ENCODE measurements around the gene NVL.
A peak's percentile ranks its signal among the peaks of the same experiment; 100 is the strongest.
"Not testable (repeated sequence)": the region's sequence is repeated elsewhere in the genome, so short reads cannot be mapped to it uniquely, and the experiment has no call there.

NVL gene

GRCh38 chr1:224329842-224330753, at the start of gene NVL:
NVL (minus strand) TSS chr1:224330172; CDS start chr1:224330127, 45 bp downstream.
- peak; percentile 91 for DNase-seq (ENCODE audit: low read depth)

- no peak for DNase-seq (ENCODE audit: low read depth)
These were observed 49.1 kb upstream of the NVL start for GRCh38 chr1:224378855-224379631.

- peak; percentile 90 for DNase-seq (ENCODE audit: low read depth)
These were observed 47.7 kb upstream of the NVL start for GRCh38 chr1:224377676-224378006.

- DNase-seq (ENCODE audit: low read depth), result no peak
These were observed 45.1 kb upstream of the NVL start for GRCh38 chr1:224375059-224375458.

DNA sequence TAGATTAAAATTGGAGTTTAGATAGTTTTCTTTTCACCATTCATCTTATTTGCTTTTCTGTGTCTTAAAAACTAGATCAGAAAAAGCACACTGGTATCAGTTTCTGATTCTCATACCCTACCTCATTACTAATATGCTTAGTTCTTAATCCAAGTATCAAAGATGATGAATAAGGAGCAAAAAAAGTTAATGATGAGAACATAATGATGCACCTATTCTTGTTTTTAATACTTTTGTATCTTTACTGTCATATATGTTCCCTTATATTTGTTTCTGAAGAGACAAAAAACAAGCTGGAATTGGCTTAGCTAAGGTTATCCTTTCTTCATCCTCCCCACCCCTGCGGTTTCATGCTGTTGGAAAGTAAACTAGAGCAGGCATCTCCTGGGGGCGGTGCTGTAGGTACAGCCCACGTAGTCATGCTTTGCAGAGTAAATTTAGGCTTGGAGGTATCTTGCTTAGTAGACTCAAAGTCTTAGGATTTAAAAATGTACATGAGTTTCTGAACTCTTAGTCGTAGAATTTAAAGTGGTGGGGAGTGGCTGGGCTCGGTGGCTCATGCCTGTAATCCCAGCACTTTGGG, 43.1 kb upstream of the NVL start:
- no peak for DNase-seq (ENCODE audit: low read depth)

GRCh38 chr1:224368409-224368808, 38.4 kb upstream of the NVL start:
- DNase-seq (ENCODE audit: low read depth), result peak; percentile 51

GRCh38 chr1:224359207-224359606, 29.2 kb upstream of the NVL start:
- DNase-seq (ENCODE audit: low read depth), result no peak

DNA sequence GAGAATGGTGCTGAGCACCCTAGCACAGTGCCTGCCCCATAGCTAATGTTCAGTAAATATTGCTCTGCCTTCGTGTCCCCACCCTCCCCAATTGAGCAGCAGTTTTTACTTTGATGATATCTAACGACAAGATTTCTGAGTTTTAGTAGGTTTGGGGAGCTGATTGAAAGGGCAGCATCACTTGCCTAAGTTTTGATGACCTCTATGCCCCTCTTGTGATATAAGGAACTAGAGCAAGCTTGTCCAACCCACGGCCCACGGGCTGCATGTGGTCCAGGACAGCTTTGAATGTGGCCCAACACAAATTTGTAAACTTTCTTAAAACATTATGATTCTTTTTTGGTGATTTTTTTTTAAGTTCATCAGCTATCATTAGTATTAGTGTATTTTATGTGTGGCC, 28.3 kb upstream of the NVL start:
- no peak for DNase-seq (ENCODE audit: low read depth)

- DNase-seq (ENCODE audit: low read depth), result peak; percentile 83
These were observed 27.7 kb upstream of the NVL start for GRCh38 chr1:224357626-224358124.

DNA sequence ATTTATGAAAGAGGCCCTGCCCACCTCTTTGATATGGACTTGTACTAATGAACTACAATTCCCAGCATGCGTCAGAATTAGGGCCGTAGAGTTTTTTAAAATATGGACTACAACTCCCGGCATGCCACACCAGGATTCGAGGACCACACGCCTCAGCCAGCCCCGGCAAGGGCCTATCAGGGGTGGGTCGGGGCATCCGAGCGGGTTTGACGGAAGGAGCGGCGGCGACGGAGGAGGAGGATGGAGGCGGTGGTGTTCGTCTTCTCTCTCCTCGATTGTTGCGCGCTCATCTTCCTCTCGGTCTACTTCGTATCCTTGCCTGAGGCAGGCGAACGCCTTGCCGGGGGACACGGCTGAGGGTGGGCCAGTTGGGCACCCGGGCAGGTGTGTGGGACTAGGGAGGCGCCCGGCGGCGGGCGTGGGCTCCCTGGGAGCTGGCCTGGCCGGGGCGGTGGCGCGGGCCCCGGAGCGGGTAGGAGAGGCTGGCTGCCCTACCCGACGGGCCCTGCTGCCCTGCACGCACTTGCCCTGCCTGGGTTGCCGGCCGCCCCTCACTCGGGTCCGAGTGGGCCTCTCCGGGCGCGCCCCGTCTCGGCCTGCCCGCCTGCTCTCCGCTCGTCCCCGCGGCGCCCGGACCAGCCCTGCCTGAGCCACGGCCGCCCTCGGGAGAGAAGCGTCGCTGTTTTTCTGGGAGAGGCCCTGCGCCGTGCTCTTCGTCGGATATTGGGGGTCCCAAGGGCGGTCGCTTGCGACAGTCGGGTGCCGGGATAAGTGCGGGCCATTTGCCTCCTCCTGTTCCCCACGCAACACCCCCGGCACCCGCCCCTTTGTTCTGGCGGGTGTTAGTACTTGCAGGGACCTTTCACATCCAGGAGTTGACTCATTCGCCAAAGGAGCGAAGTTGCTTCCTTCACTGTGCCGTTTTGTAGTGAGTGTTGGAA, 27.0 kb upstream of the NVL start, which contains the start of gene CNIH4:
TSS of gene CNIH4 (plus strand) at position 195 of the 941 bp plus-strand sequence. CDS start at position 241, 46 bp downstream.
- peak; percentile 97 for DNase-seq (ENCODE audit: low read depth)

DNA sequence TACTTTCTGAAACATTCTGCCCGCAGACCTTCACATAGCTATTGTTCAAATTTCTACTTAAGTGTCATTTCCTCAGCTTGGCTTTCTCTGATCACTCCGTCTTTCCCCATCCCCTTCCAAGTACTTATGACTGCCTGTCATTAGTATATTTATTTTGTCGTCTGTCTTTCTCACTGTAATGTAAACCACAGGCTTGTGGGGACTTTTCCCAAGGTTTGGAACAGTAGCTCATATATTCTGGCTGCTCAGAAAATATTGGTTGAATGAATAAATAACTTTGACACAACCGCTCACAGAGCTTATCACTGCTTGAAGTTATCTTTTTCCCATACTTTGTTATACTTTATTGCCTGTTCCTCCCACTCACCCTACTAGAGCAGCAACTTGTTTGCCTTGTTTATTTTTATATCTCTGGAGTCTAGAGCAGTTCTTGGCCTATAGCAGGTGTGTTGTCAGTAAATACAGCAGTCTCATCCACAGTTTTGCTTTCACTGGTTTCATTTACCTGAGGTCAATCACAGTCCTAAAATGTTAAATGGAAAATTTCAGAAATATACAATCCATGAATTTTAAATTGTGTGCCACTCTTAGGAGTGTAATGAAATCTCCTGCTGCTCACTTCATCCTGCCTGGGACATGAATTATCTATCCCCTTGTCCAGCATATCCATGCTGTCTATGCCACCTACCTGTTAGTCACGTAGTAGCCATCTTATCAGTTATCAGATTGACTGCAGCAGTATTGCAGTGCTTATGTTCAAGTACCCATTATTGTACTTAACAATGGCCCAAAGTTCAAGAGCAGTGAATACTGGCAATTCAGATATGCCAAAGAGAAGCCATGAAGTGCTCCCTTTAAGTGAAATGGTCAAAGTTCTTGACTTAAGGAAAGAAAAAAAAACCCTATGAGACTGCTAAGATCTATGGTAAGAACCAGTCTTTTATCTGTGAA, 24.3 kb upstream of the NVL start:
- no peak for DNase-seq (ENCODE audit: low read depth)

DNA sequence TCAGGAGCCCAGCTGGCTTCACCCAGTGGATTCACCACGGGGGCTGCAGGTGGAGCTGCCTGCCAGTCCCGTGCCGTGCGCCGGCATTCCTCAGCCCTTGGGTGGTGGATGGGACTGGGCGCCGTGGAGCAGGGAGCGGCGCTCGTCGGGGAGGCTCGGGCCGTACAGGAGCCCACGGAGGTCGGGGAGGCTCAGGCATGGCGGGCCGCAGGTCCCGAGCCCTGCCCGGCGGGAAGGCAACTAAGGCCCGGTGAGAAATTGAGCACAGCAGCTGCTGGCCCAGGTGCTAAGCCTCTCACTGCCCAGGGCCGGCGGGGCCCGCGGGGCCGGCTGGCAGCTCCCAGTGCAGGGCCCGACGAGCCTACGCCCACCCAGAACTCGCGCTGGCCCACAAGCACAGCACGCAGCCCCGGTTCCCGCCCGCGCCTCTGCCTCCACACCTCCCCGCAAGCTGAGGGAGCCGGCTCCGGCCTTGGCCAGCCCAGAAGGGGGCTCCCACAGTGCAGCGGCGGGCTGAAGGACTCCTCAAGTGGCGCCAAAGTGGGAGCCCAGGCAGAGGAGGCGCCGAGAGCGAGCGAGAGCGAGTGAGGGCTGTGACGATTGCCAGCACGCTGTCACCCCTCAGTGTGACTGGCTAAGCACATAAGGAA, 22.6 kb upstream of the NVL start:
- not testable (repeated sequence) for DNase-seq (ENCODE audit: low read depth)

DNA sequence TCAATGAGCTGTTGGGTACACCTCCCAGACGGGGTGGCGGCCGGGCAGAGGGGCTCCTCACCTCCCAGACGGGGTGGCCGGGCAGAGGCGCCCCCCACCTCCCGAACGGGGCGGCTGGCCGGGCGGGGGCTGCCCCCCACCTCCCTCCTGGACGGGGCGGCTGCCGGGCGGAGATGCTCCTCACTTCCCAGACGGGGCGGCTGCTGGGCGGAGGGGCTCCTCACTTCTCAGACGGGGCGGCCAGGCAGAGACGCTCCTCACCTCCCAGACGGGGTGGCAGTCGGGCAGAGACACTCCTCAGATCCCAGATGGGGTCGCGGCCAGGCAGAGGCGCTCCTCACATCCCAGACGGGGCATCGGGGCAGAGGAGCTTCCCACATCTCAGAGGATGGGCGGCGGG, 19.7 kb upstream of the NVL start:
- not testable (repeated sequence) for DNase-seq (ENCODE audit: low read depth)

- DNase-seq (ENCODE audit: low read depth), result no peak
These were observed 18.2 kb upstream of the NVL start for GRCh38 chr1:224348137-224348536.

DNA sequence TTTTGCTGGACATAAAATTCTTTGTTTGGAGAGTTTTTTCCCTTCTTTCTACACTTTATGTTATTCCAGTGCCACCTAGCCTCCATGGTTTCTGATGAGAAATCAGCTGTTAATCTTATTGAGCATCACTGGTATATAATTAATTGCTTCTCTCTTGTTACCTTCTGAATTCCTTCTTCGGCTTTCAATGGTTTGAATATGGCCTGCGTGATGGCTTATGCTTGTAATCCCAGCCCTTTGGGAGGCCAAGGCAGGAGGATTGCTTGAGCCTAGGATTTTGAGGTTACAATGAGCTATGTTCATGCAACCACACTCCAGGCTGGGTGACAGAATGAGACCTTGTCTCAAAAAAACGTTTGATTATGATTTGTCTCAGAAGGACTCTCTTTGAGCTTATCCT, 13.7 kb upstream of the NVL start:
- DNase-seq (ENCODE audit: low read depth), result no peak

- DNase-seq (ENCODE audit: low read depth), result peak; percentile 7
These were observed 10.7 kb upstream of the NVL start for GRCh38 chr1:224340453-224341384.

DNA sequence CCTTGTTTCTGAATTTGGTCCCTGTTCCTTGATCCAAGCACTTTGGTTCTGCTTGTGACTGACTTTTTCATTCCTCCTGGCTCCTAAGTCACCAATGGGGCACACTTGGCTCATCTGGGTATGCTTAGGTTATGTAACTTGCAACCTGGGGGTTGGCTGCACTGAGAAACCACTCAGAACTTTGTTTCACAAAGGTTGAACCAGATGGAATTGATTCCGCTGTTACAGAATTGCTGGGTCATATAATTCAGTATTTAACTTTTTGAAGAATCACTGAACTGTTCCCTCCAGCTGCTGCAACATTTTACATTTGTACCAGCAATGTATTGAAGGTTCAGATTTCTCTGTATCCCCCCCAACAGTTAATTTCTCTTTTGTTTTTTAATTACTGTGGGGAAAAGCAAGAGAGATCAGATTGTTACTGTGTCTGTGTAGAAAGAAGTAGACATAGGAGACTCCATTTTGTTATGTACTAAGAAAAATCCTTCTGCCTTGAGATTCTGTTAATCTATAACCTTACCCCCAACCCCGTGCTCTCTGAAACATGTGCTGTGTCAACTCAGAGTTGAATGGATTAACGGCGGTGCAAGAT, 9.6 kb upstream of the NVL start:
- no peak for DNase-seq (ENCODE audit: low read depth)
